Kidney (tissue), 14 donors: ENCODE results near the gene HS3ST2. TPM values are rescaled to one million over a fixed set of nuclear protein-coding genes. Genes with fewer than 3 reads are reported as not detected.

Experiments used
- DNase-seq, 5 donors: peaks; one replicate each; pipeline ENCODE4 v3.0.0-alpha.2; 2013 to 2020
- FAIRE-seq: peaks from 2 replicates; lab custom pipeline; 2012; peaks lifted over from hg19 to GRCh38; lab: Jason Lieb, UNC
- H3K27ac ChIP-seq, 2 donors: one replicate each; pipeline ENCODE4 v1.7.0; 2013; ENCODE audit warnings: low read depth in 2 of 2, low read length in 2 of 2, inconsistent platforms in 1 of 2
- H3K27me3 ChIP-seq: one replicate; pipeline ENCODE4 v1.7.1; 2013; ENCODE audit warnings: low read length, inconsistent platforms; ENCODE audit not compliant: control insufficient read depth, insufficient read depth
- H3K36me3 ChIP-seq, 3 donors: one replicate each; pipeline versions ENCODE4 v1.7.0 to v1.7.1; 2013; ENCODE audit warnings: low read length in 3 of 3, control low read depth in 1 of 3, inconsistent platforms in 1 of 3; ENCODE audit not compliant: insufficient read depth in 3 of 3, control insufficient read depth in 2 of 3
- H3K4me1 ChIP-seq, 3 donors: one replicate each; pipeline versions ENCODE4 v1.7.0 to v1.7.1; 2013; ENCODE audit warnings: low read length in 3 of 3, inconsistent platforms in 1 of 3, low read depth in 1 of 3; ENCODE audit not compliant: control insufficient read depth in 2 of 3, insufficient read depth in 2 of 3
- H3K4me3 ChIP-seq, 3 donors: one replicate each; pipeline versions ENCODE4 v1.7.0 to v1.8.1; 2013; ENCODE audit warnings: low read length in 3 of 3, control low read depth in 1 of 3, inconsistent platforms in 1 of 3
- H3K9ac ChIP-seq, 3 donors: one replicate each; pipeline versions ENCODE4 v1.7.0 to v1.7.1; 2013; ENCODE audit warnings: low read length in 3 of 3, control low read depth in 1 of 3, inconsistent platforms in 1 of 3
- H3K9me3 ChIP-seq, 3 donors: one replicate each; pipeline versions ENCODE4 v1.7.0 to v1.7.1; 2013; ENCODE audit warnings: low read length in 3 of 3, control low read depth in 1 of 3, inconsistent platforms in 1 of 3; ENCODE audit not compliant: control insufficient read depth in 2 of 3, insufficient read depth in 1 of 3
- intact Hi-C: fragments of 100-400 bp; cut with DNase I; formaldehyde crosslinking; loops from one replicate; pipeline ENCODE4 v1.11.1; 2022
- polyA plus RNA-seq: library from polyadenylated mRNA; stranded (reverse); fragments of 350-450 nt; fragmentation: Illumina TruSeq; extraction: RNeasy Lipid Tissue Mini Kit (QIAGEN cat#74804); gene quantifications from one replicate; pipeline ENCODE4 v1.2.3, GENCODE V29; 2014; ENCODE audit warnings: low read depth, low replicate concordance; ENCODE audit not compliant: insufficient read depth
- total RNA-seq: library from RNA; stranded (reverse); fragmentation: NEBNext Ultra II Directional; extraction: Animal tissue kit (Norgen Biotek cat#: 25700); gene quantifications from one replicate; pipeline ENCODE4 v1.2.1, GENCODE V29; 2021
- TF ChIP-seq, protein P1 (sequence below): IDR thresholded peaks from 3 replicates; pipeline ENCODE4 v1.5.1; 2012; ENCODE audit warnings: mild to moderate bottlenecking, moderate library complexity, borderline replicate concordance; ENCODE audit not compliant: insufficient read depth; ENCODE audit errors: extremely low read depth
- donor health status: control.
- donor health status: control.
- donor health status: control.
- donor health status: control.
- donor health status: control.
- donor health status: DM: yes; HTN: yes; CAD: no.
- donor health status: Normal renal cell carcinoma (clear cell type).

HS3ST2 gene
- total and polyA plus RNA-seq, 2 donors from 2014 or later = 1.5 TPM; not detected in 1

DNA sequence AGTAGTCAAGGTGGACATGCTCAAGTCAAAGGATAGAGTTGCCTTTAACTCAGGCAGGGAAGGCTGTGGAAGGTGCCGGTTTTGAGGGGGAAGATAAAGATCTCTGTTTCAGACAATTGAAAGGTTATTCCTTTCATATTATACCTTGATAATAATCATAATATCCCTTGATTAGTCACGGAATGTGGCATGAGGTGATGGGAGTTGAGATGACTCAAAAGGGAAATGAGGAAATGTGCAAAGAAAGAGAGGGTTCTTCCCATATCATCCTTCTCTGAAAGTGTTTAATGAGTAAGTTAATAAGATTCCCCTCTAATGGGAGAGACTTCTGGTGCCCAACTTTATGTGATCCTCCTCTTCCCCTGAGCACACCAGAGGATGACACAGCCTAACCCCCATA, 43.1 kb upstream of the HS3ST2 start:
- FAIRE-seq = no peak
- DNase-seq = no peak
- no peak overlapping the region for H3K27ac ChIP-seq
- no peaks in the 10 kb centered on the region for H3K27me3 ChIP-seq
- no peak overlapping the region for H3K4me3 ChIP-seq
- intact Hi-C loops = no loop called here
- no peaks in the 10 kb centered on the region for H3K36me3 ChIP-seq
- H3K9ac ChIP-seq = no peak overlapping the region
- H3K4me1 ChIP-seq = no peaks in the 10 kb centered on the region
- peaks cover 0 to 3% (median 0%) of the 10 kb centered on the region in 3 donors for H3K9me3 ChIP-seq
- TF ChIP-seq, protein P1, sequence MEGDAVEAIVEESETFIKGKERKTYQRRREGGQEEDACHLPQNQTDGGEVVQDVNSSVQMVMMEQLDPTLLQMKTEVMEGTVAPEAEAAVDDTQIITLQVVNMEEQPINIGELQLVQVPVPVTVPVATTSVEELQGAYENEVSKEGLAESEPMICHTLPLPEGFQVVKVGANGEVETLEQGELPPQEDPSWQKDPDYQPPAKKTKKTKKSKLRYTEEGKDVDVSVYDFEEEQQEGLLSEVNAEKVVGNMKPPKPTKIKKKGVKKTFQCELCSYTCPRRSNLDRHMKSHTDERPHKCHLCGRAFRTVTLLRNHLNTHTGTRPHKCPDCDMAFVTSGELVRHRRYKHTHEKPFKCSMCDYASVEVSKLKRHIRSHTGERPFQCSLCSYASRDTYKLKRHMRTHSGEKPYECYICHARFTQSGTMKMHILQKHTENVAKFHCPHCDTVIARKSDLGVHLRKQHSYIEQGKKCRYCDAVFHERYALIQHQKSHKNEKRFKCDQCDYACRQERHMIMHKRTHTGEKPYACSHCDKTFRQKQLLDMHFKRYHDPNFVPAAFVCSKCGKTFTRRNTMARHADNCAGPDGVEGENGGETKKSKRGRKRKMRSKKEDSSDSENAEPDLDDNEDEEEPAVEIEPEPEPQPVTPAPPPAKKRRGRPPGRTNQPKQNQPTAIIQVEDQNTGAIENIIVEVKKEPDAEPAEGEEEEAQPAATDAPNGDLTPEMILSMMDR = no peak

DNA sequence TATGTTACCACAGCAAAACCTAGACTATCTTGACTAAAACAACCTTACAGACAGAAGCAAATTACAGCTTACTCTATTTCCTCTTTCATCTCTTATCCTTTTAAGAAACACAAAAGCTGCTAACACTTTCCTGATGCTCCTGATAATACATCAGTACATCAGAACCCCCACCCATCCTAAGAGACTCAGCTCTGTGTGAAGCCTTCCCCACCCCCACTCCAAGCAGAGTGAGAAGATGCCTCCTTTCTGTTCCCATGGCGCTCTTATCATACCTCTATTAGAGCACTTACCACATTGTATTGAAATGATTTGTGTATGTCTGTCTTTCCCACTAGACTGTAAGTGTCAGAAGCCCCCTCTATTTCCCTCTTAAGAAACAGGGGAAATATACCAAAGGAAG, 42.4 kb upstream of the HS3ST2 start:
- H3K27ac ChIP-seq = no peak overlapping the region
- no peak overlapping the region for H3K4me3 ChIP-seq
- H3K4me1 ChIP-seq = no peaks in the 10 kb centered on the region
- H3K36me3 ChIP-seq = no peaks in the 10 kb centered on the region
- TF ChIP-seq, protein P1 = no peak
- intact Hi-C loops = no loop called here
- no peaks in the 10 kb centered on the region for H3K27me3 ChIP-seq
- DNase-seq = no peak
- H3K9ac ChIP-seq = no peak overlapping the region
- FAIRE-seq = no peak
- H3K9me3 ChIP-seq = no peaks in the 10 kb centered on the region

DNA sequence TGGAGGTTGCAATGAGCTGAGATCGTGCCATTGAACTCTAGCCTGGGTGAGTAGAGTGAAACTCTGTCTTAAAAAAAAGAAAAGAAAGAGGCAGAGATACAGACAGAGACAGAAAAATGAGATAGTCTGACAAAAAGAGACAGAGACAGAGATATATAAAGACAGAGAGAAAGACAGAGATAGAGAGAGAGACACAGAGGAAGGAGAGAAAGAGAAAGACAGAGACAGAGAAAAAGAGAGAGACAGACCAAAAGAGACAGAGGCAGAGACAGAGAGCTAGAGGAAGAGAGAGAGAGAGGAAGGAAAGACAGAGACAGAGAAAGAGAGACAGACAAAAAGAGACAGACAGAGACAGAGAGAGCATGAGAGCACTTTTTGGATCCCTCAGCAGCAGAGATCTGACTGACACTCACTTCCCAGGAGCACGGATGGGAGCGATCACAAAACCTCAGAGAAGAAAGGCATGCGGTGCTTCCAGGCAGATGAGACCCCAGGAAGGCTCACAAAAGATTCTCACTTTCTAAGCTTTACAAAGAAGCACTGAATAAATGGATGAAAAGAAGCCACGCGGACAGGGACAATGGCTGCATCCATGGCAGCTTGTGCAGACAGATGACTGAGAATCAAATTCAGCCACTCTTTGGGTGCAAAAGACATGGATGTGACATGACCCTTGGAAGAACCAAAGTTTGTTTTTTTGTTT, 38.6 kb upstream of the HS3ST2 start:
- Histone ChIP-seq H3K27ac (no peak overlapping the region), H3K9ac (no peak overlapping the region), H3K27me3 (no peaks in the 10 kb centered on the region), H3K4me3 (no peak overlapping the region), H3K36me3 (no peaks in the 10 kb centered on the region), H3K9me3 (no peaks in the 10 kb centered on the region), H3K4me1 (no peaks in the 10 kb centered on the region)
- no peak for FAIRE-seq
- DNase-seq = no peak
- intact Hi-C loops = no loop called here
- TF ChIP-seq, protein P1 = no peak
